ENCODE data around the gene SUFU. TPM values are rescaled to one million over a fixed set of nuclear protein-coding genes. Genes with fewer than 3 reads are reported as not detected.

SUFU gene
- total and polyA plus RNA-seq, 2 of the 13 experiments (the other 11 are each of a cell fraction or from before 2014, with no cell fraction given): 2.9 to 5.5 TPM

DNA sequence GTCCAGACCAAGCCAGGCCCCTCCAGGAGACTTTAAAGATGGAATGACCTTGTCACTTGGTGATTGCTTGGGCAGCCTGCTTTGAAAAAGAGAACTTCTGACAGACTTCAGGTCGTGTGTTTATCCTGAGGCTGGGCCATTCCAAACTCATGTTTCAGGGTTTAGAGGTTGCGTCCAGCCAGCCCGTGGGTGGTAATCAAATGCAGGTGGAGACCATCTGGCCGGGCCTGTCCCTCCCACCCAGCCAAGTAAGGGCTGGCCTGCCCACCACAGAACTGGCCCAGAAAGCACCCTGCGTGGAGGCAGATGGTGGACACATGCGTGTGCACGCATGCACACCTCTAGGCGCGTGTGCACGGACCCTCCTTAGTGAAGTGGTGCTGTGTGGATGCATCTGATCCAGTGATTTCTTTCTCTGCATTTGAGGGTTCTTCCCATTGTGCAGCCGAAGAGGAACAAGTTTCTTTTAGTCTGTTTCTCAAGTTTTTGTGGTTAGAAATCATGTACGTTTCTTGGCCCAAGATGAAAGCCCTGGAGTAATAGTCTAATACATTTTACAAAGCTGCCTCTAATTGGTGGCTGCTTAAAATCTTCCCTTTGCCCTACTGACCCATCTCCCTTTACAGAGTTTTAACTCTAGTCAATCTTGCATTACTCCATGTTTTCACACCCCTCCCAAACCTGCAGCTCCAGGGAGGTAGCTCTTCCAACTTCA, 43.0 kb downstream of the SUFU start:
- WGBS (ENCODE audit: low lambda C conversion rate): 95% methylated on average over 7 of the region's 12 CpGs

More for the DNA sequence above, 43.0 kb downstream of the SUFU start:
- H3K4me3 ChIP-seq (replicated peaks in 1 of 3; ENCODE audit: insufficient read depth in 1 of 3, low read depth in 2 of 3, low read length in 3 of 3): no peak overlapping the region
- intact Hi-C loops (cut with micrococcal nuclease; ENCODE audit: unreplicated experiment): no loop called here
- no TSS peak for BruUV-seq (replicated peaks)
- ChIA-PET CTCF (ENCODE audit: low intra/inter-chr PET ratio, low total read pairs) (no interaction called here), POLR2A (no interaction called here)
- H3K27ac ChIP-seq (ENCODE audit: extremely low read length, insufficient read depth, low read length): no peak overlapping the region
- FAIRE-seq: no peak
- in situ Hi-C loops (cut with HindIII; ENCODE audit: extremely low pct_ligation_motif_present, low pct_unique_long_range_greater_than_20kb): no loop called here
- no peak overlapping the region for H2AFZ ChIP-seq (ENCODE audit: low read length)
- ATAC-seq: no peak
- H3K36me3 ChIP-seq (replicated peaks in 1 of 2; ENCODE audit: control insufficient read depth in 1 of 2, insufficient read depth in 2 of 2, low read length in 2 of 2): peaks cover 2 to 10% of the 10 kb centered on the region in 2 experiments; a peak in 2 of 5 replicates
- TF ChIP-seq ZFP36L1 (CRISPR knock-in tag; IDR thresholded peaks at IDR 0.05) (no peak), GABPB1 (CRISPR knock-in tag; IDR thresholded peaks at IDR 0.05) (no peak), FOXK1 (CRISPR knock-in tag; IDR thresholded peaks at IDR 0.05; ENCODE audit: borderline replicate concordance, low read depth) (no peak), NONO (IDR thresholded peaks at IDR 0.05) (no peak), NONO (CRISPR knock-in tag; conservative IDR thresholded peaks at IDR 0.05) (no peak), ZSCAN31 (CRISPR knock-in tag; IDR thresholded peaks at IDR 0.05; ENCODE audit: low read depth) (no peak)
- TF ChIP-seq, protein P1, sequence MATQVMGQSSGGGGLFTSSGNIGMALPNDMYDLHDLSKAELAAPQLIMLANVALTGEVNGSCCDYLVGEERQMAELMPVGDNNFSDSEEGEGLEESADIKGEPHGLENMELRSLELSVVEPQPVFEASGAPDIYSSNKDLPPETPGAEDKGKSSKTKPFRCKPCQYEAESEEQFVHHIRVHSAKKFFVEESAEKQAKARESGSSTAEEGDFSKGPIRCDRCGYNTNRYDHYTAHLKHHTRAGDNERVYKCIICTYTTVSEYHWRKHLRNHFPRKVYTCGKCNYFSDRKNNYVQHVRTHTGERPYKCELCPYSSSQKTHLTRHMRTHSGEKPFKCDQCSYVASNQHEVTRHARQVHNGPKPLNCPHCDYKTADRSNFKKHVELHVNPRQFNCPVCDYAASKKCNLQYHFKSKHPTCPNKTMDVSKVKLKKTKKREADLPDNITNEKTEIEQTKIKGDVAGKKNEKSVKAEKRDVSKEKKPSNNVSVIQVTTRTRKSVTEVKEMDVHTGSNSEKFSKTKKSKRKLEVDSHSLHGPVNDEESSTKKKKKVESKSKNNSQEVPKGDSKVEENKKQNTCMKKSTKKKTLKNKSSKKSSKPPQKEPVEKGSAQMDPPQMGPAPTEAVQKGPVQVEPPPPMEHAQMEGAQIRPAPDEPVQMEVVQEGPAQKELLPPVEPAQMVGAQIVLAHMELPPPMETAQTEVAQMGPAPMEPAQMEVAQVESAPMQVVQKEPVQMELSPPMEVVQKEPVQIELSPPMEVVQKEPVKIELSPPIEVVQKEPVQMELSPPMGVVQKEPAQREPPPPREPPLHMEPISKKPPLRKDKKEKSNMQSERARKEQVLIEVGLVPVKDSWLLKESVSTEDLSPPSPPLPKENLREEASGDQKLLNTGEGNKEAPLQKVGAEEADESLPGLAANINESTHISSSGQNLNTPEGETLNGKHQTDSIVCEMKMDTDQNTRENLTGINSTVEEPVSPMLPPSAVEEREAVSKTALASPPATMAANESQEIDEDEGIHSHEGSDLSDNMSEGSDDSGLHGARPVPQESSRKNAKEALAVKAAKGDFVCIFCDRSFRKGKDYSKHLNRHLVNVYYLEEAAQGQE (IDR thresholded peaks at IDR 0.05; ENCODE audit: borderline replicate concordance in 1 of 2, low read depth in 1 of 2, low read length in 2 of 2): no peak
- no peaks in the 10 kb centered on the region for H3K27me3 ChIP-seq (ENCODE audit: control insufficient read depth in 1 of 2, insufficient read depth in 2 of 2, low read length in 2 of 2)
- no peaks in the 10 kb centered on the region for H3K79me2 ChIP-seq (ENCODE audit: insufficient read depth, low read length)
- H3K9me3 ChIP-seq (ENCODE audit: low read length): no peaks in the 10 kb centered on the region
- no peaks in the 10 kb centered on the region for H4K20me1 ChIP-seq (ENCODE audit: insufficient read depth, low read length)
- no peak for DNase-seq (ENCODE audit: low spot score)
- no peak overlapping the region for H3K9ac ChIP-seq (ENCODE audit: insufficient read depth, low read depth, low read length)
- no peaks in the 10 kb centered on the region for H3K4me1 ChIP-seq (ENCODE audit: insufficient read depth, low read length)
- H3K4me2 ChIP-seq (ENCODE audit: low read depth, low read length): no peak overlapping the region

All from HepG2 (cell line).